ENCODE data around the gene UBAC2.
A peak's percentile ranks its signal among the peaks of the same experiment; 100 is the strongest.
"Not testable (repeated sequence)": the region's sequence is repeated elsewhere in the genome, so short reads cannot be mapped to it uniquely, and the experiment has no call there.

UBAC2 gene

GRCh38 chr13:99383946-99384345 lies 183.3 kb downstream of the UBAC2 start:
- DNase-seq, result no peak

GRCh38 chr13:99384468-99384867 lies 183.8 kb downstream of the UBAC2 start:
- no peak for DNase-seq

- no peak for DNase-seq
Measured at GRCh38 chr13:99385161-99385560, 184.5 kb downstream of the UBAC2 start.

GRCh38 chr13:99385940-99386339 lies 185.3 kb downstream of the UBAC2 start:
- no peak for DNase-seq

- DNase-seq, result no peak
Measured at GRCh38 chr13:99386495-99386894, 185.8 kb downstream of the UBAC2 start.

GRCh38 chr13:99386911-99387788 lies 186.5 kb downstream of the UBAC2 start:
- peak; percentile 75 for DNase-seq

- no peak for DNase-seq
Measured at GRCh38 chr13:99388334-99388923, 187.8 kb downstream of the UBAC2 start.

- DNase-seq, result not testable (repeated sequence)
Measured at GRCh38 chr13:99389094-99389493, 188.4 kb downstream of the UBAC2 start.

- no peak for DNase-seq
Measured at GRCh38 chr13:99389520-99390304, 189.1 kb downstream of the UBAC2 start.

- no peak for DNase-seq
Measured at GRCh38 chr13:99390601-99391000, 189.9 kb downstream of the UBAC2 start.

- no peak for DNase-seq
Measured at GRCh38 chr13:99391781-99392469, 191.3 kb downstream of the UBAC2 start.

- DNase-seq, result no peak
Measured at GRCh38 chr13:99392470-99393135, 191.9 kb downstream of the UBAC2 start.

- not testable (repeated sequence) for DNase-seq
Measured at GRCh38 chr13:99393391-99393790, 192.7 kb downstream of the UBAC2 start.

GRCh38 chr13:99393791-99394735 lies 193.4 kb downstream of the UBAC2 start:
- no peak for DNase-seq

GRCh38 chr13:99395436-99395835 lies 194.8 kb downstream of the UBAC2 start:
- no peak for DNase-seq

- no peak for DNase-seq
Measured at GRCh38 chr13:99396446-99396845, 195.8 kb downstream of the UBAC2 start.

- no peak for DNase-seq
Measured at GRCh38 chr13:99398071-99398470, 197.4 kb downstream of the UBAC2 start.

- DNase-seq, result no peak
Measured at GRCh38 chr13:99398916-99399622, 198.4 kb downstream of the UBAC2 start.

GRCh38 chr13:99399623-99399974 lies 198.9 kb downstream of the UBAC2 start:
- no peak for DNase-seq

GRCh38 chr13:99403458-99403971 lies 202.9 kb downstream of the UBAC2 start:
- no peak for DNase-seq
